Right ventricle myocardium inferior (tissue), 1 donor: ENCODE results near the gene NT5DC2. TPM values are rescaled to one million over a fixed set of nuclear protein-coding genes. Genes with fewer than 3 reads are reported as not detected.

Experiments used
- ATAC-seq: fragments of 200-7000 bp; cut with Tn5 transposase; one replicate; pipeline ENCODE4 v1.9.1; 2020; ENCODE audit warnings: mild to moderate bottlenecking, moderate library complexity
- DNase-seq: peaks from one replicate; pipeline ENCODE4 v3.0.0; 2021; ENCODE audit errors: missing footprints
- intact Hi-C: fragments of 100-400 bp; cut with DNase I; formaldehyde crosslinking; loops from one replicate; pipeline ENCODE4 v1.11.0; 2022
- total RNA-seq: library from RNA; stranded (reverse); fragmentation: NEBNext Ultra II Directional; extraction: Animal tissue kit (Norgen Biotek cat#: 25700); gene quantifications from one replicate; pipeline ENCODE4 v1.2.1, GENCODE V29; 2021
- donor health status: DM: no; HTN: yes; CAD: no; lungs with severe emphysema.

NT5DC2 gene
- total RNA-seq, 1 donor from 2014 or later, result 105 TPM

- ATAC-seq (peak; percentile 35), DNase-seq (no peak)
- intact Hi-C loops, result no loop called here
Observed at GRCh38 chr3:52483577-52484381, 49.9 kb downstream of the NT5DC2 start.

GRCh38 chr3:52483081-52483480 lies 50.6 kb downstream of the NT5DC2 start:
- DNase-seq (no peak), ATAC-seq (no peak)
- intact Hi-C loops, result no loop called here

- ATAC-seq, result no peak
- intact Hi-C loops, result no loop called here
- DNase-seq, result no peak
Observed at GRCh38 chr3:52481819-52482521, 51.7 kb downstream of the NT5DC2 start.

DNA sequence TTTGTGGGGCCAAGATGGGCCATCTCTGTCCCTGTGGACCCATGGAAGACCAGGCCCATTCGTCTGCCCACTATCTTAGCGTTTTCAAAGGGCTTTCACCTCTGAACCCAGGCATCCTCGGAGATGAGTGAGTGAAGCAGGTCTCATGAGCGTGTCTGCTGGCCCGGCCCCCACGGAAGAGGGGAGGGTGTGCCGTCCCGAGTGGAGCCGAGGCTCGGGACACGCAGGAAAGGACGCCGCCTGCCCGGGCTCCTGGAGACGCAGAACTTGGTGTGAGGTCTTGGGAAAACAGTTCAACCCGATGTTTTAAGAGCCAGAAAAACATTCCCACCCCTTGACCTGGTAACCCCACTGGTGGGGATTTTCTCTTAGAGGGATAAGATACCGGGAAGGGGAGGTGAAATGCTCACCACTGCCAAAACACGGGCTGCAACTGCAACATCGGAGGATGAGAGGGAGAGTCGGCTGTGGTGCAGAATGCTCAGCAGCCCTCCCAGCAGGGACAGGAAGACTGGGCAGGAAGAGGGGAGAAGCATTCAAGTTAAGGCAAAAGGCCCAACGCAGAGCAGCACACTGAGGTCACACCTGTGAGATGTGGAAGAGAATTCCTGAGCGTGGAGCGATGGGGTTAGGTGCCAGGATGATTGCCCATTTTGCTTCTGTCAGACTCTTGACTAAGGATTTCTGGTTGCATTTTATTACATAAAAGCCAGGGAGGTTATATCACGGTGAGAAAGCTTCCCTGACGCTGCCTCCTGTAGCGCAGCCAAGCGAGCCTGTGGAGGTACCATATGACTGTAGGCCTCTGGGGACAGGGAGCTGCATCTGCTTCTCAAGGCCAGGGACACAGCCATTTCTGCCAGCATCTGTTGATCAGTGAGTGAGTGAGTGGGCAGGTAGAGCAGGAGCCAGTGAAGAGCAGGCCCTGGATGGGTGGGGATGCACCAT lies 52.6 kb downstream of the NT5DC2 start:
- no peak for ATAC-seq
- no peak for DNase-seq
- intact Hi-C loops, result no loop called here

GRCh38 chr3:52479877-52480575 lies 53.6 kb downstream of the NT5DC2 start:
- ATAC-seq (peak; percentile 15), DNase-seq (no peak)
- intact Hi-C loops, result no loop called here

DNA sequence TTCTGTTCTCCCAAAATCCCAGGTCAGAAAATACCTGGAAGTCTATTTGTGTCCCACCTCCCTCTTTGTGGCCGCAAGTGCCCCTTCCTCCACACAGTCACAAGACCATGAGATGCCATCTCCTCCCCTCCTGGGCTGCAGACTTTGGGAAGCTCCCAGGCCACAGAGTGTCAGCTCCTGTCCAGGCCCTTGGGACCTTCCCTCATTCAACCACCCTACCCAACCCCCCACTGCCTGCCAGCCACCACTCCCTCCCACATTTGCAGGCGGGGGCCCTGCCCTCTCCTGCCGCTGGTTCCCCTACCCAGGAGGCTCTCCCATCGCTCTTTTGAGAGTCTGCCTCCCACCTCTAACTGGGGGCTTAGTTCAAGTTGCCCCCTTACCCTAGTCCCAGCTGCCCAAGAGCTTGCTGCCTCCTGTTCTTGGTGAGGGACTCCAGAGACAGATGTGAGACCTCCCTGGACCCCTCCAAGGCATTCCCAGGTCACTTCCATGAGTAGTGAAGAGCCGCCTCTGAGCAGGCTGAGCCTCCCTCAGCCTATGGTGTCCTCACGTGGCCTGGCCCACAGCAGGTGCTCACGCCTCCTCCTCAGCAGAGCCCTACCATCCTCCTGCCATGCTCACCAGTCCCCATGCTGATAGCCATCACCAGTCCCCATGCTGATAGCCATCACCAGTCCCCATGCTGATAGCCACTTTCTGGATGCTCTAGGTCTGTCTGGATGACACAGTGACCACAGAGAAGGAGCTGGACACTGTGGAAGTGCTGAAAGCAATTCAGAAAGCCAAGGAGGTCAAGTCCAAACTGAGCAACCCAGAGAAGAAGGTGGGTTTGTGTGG lies 54.4 kb downstream of the NT5DC2 start:
- DNase-seq, result no peak
- intact Hi-C loops, result no loop called here

GRCh38 chr3:52477796-52478095 lies 55.9 kb downstream of the NT5DC2 start:
- intact Hi-C loops, result no loop called here
- no peak for DNase-seq

More for the DNA sequence above, 54.4 kb downstream of the NT5DC2 start:
- no peak for ATAC-seq

DNA sequence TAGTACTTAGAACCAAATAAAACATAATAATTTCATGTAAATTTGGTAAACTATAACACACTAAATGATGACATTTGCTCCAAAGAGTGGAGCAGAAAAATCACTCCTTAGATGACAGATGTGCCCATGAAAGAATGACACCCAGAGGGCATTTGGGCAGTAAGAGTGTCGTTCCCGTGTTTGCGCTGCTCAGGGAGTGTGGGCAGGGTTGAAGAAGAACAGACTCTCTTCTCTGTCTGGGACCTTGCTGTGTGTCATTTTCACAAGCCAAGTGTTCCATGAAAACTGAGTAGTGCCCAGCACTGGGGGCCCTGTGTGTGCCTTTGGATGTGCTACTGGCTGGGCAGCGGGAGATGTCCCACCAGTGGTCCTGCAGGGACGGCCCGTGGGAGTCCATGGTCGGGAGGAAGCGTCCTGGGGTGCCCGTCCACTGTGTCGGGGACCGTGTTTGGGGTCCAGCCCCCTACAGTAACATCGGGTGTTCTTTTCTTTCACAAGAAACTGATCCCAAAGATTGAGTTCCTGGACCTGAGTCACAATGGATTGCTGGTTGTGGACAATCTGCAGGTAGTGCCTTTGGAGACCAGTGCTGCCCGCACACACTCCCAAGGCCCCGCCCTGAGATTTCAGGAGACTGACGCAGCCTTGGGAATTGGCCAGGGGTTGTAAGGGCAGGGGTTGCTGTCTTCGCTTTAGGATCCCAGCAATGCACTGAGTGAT lies 56.4 kb downstream of the NT5DC2 start:
- DNase-seq (no peak), ATAC-seq (no peak)
- intact Hi-C loops, result no loop called here

More at GRCh38 chr3:52477796-52478095, 55.9 kb downstream of the NT5DC2 start:
- ATAC-seq, result no peak

Other genes starting within 250 kb of the NT5DC2 start
- gene GLYCTK, start 246.0 kb downstream of the NT5DC2 start, total RNA-seq, result 5.2 TPM
- gene DNAH1, start 217.5 kb downstream of the NT5DC2 start, total RNA-seq, result 2.2 TPM
- gene BAP1, start 123.8 kb downstream of the NT5DC2 start, total RNA-seq, result 53.3 TPM
- 13.7 TPM for gene PHF7, start 123.2 kb downstream of the NT5DC2 start, total RNA-seq
- gene SEMA3G, start 88.8 kb downstream of the NT5DC2 start, total RNA-seq, result 12.3 TPM
- 9,051 TPM for gene TNNC1, start 79.8 kb downstream of the NT5DC2 start, total RNA-seq
- gene NISCH, start 78.3 kb downstream of the NT5DC2 start, total RNA-seq, result 45.6 TPM
- gene STAB1, start 38.5 kb downstream of the NT5DC2 start, total RNA-seq, result 88.1 TPM
- 71.1 TPM for gene UQCC5, start 2.7 kb upstream of the NT5DC2 start, total RNA-seq
- gene PBRM1, start 152.1 kb upstream of the NT5DC2 start, total RNA-seq, result 45.3 TPM
- 28.8 TPM for gene GNL3, start 152.2 kb upstream of the NT5DC2 start, total RNA-seq
- 33.2 TPM for gene GLT8D1, start 171.9 kb upstream of the NT5DC2 start, total RNA-seq
- 85.0 TPM for gene SPCS1, start 172.2 kb upstream of the NT5DC2 start, total RNA-seq
- 20.4 TPM for gene NEK4, start 237.1 kb upstream of the NT5DC2 start, total RNA-seq
- gene ITIH1, start 243.7 kb upstream of the NT5DC2 start, total RNA-seq, result not detected